GM18907 (cell line): ENCODE measurements around the gene CYP4A11.
"Not testable (repeated sequence)": the region's sequence is repeated elsewhere in the genome, so short reads cannot be mapped to it uniquely, and the experiment has no call there.

Experiments used
- ATAC-seq: cut with Tn5 transposase; IDR thresholded peaks from one replicate; pipeline ENCODE4 v1.9.1; 2021; ENCODE audit warnings: mild to moderate bottlenecking, moderate library complexity; ENCODE audit not compliant: unreplicated experiment

The CYP4A11 gene

GRCh38 chr1:46927249-46927835 is 13.9 kb downstream of the CYP4A11 start:
- no peak for ATAC-seq

GRCh38 chr1:46910790-46911189 is 30.5 kb downstream of the CYP4A11 start:
- no peak for ATAC-seq

- ATAC-seq = no peak
These were observed 37.8 kb downstream of the CYP4A11 start for GRCh38 chr1:46903481-46903880.

GRCh38 chr1:46900401-46900800 is 40.9 kb downstream of the CYP4A11 start:
- ATAC-seq = no peak

- not testable (repeated sequence) for ATAC-seq
These were observed 59.6 kb downstream of the CYP4A11 start for GRCh38 chr1:46881656-46882055.
